ENCODE results near the gene MAD1L1.

Gene MAD1L1

DNA sequence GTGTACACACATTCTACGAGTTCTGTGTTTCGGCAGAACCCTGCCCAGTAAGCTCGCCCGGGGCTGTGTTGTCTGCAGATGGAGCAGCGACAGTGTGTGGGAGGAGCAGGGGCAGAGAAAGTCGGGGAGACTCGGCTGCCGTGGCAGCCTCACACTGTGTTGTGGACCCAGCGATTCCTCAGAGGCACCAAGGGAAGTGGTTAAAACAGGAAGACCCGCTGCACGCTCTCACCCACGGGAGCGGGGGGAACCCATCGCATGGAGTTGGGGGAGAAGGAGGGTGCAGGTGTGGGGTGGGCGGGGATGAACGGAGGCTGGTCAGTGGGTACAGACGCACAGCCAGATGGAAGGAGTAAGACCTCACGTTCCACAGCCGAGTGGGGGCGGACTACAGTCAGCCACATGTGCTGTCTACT, 312.5 kb downstream of the MAD1L1 start:
- no peak for DNase-seq

GRCh38 chr7:1919539-1920265, 313.0 kb downstream of the MAD1L1 start:
- no peak for DNase-seq

- no peak for DNase-seq
Observed at GRCh38 chr7:1918881-1919525, 313.7 kb downstream of the MAD1L1 start.

DNA sequence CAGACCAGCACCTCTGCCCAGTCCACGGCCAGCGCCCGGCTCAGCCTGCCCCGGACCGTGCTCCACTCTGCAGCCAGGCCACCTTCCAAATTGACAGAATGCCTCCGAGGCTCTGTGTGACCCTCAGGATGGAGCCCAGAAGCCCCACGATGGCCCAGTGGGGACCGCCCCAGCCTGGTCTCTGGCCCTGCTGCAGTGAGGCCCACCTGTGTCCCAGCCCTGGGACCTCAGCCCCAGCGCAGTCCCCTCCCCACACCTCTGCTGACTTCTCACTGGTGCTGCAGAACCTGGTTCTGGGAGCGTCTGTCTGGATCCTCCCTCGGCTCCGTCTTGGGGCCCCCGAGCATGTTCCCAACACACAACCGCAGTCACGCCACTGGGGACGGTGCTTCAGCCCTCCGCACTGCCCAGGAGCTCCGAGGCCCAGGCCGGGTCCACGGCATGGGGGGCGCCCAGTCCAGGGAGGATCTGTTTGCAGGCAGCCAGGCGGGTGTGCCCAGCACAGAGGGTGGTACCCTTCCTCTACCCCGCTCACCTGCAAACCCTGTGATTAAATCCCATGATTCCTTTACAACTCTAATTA, 314.6 kb downstream of the MAD1L1 start:
- DNase-seq: no peak

DNA sequence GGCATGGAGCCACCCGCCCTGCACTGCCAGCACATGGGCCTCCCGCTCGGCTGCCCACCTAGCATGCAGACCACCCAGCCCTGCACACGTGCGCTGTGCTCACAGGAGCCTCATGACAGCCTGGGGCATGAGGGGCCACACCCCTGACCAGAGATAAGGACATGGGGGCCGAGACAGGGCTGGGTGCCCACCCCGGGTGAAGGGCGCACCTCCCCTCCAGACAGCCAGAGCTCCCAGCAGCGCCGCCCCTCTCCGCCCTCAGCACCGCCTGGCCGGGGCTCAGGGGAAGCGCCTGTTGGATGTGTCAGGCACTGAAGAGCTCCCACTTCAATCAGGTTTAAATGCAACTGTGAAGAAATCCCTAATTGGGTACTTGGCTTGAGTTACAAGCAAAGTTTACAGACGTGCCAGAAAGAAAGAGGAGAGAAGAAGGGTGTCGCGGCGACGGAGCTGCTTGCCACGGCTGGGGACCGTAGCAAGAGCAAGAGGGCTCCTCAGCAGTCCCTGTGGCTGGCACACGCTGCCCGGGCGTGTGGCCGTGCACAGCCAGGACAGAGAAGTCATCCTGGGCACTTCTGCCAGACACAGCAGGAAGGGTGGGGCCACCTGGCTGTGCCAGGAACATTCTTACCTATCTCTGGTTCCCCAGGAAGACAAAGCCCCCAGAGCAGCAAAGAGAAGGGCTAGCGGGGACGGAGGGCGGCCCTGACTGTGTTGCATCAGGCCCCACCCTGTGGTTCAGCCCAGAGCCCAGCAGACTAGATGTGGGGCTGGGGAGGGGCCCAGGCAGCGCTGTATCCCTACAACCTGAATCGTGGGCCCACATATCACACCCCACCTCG, 315.3 kb downstream of the MAD1L1 start:
- DNase-seq: no peak

- DNase-seq: no peak
Observed at GRCh38 chr7:1916601-1916970, 316.2 kb downstream of the MAD1L1 start.

GRCh38 chr7:1915956-1916600, 316.7 kb downstream of the MAD1L1 start:
- no peak for DNase-seq

- no peak for DNase-seq
Observed at GRCh38 chr7:1915326-1915725, 317.4 kb downstream of the MAD1L1 start.

- no peak for DNase-seq
Observed at GRCh38 chr7:1914743-1915142, 318.0 kb downstream of the MAD1L1 start.

DNA sequence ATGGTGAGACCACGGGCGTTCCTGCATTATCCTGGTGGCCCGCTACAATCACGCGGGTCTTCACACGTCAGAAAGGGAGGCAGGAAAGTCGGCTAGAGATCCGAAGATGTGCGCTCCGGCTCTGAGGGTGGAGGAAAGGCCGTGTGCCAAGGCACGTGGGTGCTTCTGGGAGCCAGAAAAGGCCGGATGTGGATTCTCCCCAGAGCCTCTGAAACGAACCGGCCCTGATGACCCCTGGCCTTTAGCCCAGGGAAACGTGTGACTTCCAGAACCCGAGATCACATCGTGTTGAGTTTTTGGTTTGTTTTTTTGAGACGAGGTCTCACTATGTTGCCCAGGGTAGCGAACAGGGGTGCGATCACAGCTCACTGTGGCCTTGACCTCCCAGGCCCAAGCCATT, 318.4 kb downstream of the MAD1L1 start:
- DNase-seq: no peak

DNA sequence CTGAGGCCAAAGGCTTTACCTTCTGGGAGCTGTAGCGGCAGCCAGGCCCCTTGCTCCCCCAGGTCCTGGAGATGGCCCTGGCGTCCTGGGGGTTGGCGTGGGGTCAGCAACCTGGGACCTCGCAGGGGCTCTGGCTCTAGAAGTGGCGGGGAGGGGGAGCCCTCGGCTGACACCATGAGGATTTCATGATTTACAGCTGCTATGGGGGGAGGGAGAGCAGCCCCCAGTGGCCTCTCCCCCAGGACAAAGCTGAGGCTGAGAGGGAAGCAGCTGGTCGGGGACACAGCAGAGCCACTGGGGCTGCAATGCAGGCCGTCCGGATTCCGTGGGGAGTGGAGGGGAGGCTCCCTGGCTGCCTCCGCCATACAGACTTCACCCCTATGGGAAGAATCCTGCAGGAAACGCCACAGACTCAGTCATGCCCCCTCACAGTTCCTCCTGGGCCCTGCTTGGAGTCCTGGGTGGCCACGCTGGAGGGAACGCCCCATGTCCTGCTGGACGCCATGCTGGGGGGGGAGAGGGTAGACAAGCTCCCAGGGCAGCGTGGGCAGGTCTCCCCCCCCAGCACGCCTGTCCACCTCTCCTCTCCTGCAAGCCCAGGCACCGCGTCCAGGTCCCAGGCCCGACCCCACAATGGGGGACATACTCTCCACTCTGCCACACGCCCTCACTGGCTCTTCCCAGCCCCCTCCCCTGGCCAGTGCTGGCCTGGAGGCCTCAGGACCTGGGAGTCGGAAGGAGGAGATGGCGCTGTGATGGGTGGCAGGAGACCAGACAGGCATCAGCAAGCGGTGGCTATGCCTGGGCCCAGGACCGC, 319.1 kb downstream of the MAD1L1 start:
- DNase-seq: no peak

GRCh38 chr7:1912593-1913465, 319.9 kb downstream of the MAD1L1 start:
- peak; percentile 62 for DNase-seq

GRCh38 chr7:1911571-1911970, 321.2 kb downstream of the MAD1L1 start:
- no peak for DNase-seq

DNA sequence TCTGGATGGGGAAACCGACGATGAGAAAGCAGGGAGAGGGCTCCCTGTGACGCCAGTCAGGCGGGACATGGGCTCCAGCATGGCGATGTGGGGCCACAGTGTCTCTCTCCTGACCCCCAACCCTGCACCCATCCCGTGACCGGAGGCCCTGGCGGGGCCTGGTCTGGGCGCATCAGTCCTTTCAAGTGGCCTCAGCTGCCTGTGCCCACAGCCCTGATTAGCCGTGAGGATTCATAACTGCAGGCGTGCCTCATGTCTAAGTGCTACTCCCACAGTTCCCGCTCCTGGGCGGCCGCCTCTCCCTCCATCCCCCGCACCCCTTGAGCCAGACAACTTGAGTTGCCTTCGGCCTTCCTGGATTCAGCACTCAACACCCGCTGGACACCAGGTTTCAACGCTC, 321.9 kb downstream of the MAD1L1 start:
- no peak for DNase-seq

DNA sequence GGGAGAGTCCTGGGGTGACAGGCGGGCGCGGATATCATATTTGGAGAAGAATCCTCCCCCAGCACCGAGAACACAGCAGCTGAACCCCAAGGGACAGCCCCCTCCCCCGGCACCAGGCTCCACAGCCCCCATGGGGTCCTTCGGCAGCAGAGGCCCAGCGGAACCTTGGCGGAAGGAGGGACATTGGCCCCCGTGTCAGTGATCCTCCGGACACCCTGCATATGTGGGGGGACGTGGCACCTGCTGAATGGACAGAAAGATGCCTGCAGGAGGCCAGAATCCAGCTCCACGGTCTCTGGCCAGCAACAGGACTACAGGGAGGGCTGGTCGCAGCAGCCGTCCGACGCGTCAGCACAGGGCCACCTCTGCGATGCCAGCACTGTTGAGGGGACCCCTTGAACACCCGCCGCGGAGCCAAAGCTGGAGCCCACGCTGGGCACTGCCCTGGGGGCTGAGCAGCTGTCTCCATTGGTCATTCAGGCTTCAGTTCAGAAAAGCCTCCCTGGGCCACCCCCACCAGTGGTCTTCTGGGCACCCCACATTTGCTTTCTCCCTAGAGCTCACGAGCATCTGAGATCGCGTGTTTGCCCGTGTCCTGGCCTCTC, 322.6 kb downstream of the MAD1L1 start:
- no peak for DNase-seq

GRCh38 chr7:1909476-1909875, 323.3 kb downstream of the MAD1L1 start:
- DNase-seq: no peak

DNA sequence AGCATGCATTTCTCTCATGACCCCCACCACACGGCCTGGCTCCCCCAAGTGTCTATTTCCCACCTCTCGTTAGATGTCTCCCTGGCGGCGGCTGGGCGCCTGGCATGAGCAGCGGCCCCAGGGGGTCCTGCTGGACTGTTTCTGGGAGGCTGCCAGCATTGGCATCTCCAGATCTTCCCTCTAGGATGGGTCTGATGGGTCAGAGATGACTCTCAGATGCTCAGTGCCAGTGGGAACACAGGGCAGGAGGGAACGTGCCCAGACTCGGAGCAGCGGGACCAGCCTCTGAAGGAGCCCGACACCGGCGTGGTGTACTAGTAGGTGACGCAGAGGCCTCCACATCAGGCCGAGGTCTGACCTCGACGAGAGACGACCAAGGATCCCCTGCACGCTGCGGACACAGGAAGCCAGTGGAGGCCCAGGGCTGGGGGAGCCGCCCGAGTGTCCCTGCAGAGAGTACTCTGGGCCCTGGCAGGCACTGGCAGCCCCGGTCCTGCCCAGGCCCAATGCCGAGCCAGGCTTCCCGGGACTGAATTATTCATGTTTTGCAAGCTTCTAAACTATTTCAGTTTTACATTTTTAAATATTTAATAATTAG, 323.8 kb downstream of the MAD1L1 start:
- DNase-seq: no peak

DNA sequence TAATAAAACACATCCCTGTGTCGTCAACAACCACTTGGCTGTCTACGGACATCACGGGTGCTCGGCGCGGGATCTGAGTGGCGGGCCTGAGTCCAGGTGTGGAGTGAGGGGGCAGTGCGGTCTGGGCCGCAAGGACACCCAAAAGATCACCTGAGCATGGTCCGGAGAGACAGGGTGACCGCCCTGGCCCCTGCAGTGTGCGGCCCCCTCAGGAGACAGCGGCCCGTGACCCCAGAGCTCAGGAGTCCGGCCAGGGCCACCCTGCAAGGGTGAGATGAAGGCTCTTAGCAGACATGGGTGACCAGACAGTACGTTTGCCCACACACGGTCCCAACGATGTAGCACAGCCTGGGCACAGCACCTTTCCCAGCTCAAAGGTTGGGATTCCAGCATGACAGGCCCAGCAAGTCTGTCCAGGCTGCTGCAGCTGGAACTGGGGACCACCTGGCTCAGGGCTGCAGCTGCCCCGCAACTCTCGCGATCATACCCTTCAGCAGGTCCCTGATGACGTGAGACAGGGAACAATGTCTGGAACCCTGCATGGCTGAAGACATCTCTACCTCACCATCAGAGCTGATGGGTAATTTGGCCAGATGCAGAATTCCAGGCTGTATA, 324.9 kb downstream of the MAD1L1 start:
- DNase-seq: no peak

DNA sequence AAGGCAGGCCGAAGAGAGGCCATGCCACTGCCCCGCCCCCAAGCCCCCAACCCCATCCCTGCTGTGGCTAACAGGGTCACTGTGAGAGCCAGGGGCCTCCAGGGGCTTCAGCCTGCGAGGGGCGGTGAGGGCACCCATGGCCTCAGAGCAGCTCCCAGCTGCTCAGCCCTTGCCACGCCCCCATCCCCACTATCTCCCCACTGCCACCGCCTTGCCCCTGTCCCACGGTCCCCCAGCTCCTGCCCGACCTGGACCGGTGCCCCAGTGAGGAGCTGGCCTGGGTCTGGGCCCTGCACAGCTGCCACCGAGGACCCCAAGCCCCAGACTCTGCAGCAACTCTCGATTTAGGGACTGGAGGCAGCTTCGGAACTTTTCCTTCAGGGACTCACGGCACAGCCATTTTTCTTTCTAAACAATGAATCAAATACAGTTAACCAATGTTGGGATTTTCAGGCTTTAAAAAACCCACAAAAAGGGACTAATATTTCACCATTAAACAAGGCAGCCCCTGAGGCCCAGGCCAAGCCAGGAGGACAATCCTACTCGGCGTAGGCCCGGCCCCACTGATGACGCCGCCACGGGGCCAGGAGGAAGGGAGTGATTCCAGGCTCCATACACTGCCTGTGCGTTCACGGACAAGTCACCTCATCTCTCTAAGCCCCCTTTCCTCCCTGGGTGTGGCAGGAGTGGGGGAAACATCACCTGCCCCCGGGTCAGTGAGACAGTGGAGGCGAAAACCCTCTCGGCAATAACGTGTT, 325.6 kb downstream of the MAD1L1 start:
- DNase-seq: no peak

Measured in kidney glomerular epithelial cell (primary cell).